ENCODE results near the gene FAM13A. TPM values are rescaled to one million over a fixed set of nuclear protein-coding genes. Genes with fewer than 3 reads are reported as not detected.

Gene FAM13A
- total RNA-seq, 2 experiments from 2014 or later = 2.4 to 3.2 TPM

DNA sequence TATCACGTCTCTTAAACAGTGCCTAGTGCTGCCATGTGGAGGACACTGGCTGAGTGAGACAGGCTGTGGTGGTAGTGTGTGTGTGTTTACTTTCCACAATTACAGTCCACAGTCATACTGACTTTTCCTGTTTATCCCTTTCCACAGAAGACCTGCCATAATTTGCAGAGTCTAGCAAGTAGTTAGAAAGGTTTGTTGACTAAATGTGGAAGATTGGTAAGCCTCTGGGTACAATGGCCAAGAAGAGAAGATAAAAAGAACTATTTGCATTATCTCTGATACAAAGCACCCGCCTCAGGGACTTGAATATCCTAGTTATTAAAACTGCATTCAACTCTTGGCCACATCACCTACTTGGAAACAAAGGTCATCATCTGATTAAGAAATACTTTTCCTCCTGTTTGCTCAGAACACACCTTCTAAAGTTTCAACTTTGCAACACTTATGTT is 89.1 kb downstream of the FAM13A start:
- Mint-ChIP-seq H3K27ac (no peak overlapping the region), H3K4me3 (no peak overlapping the region), H3K4me1 (no peaks in the 10 kb centered on the region), H3K36me3 (no peaks in the 10 kb centered on the region), H3K9me3 (peaks cover 2% of the 10 kb centered on the region), H3K27me3 (peaks cover 9% of the 10 kb centered on the region)
- no peak for DNase-seq

DNA sequence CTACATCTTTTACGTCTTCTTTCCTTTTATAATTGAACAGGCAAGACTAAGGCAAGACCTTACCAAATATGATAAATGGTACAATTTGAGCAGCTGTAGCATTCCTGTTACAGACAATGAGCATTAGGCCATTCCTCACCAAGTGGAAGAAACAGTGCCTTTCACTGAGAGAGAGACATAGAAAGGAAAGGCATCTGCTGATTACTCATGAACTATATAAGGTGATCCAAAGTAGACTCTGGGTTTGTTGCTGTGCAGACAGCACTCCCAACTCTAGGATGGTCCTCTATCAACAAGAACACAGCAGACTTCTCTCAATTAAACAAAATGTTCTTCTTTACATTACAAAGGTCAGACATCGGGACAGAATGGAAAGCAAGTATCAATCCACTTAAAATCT is 91.9 kb downstream of the FAM13A start:
- DNase-seq = no peak
- H3K36me3 Mint-ChIP-seq = no peaks in the 10 kb centered on the region
- no peaks in the 10 kb centered on the region for H3K9me3 Mint-ChIP-seq
- H3K27me3 Mint-ChIP-seq = peaks cover 9% of the 10 kb centered on the region
- H3K27ac Mint-ChIP-seq = no peak overlapping the region
- no peak overlapping the region for H3K4me3 Mint-ChIP-seq
- H3K4me1 Mint-ChIP-seq = no peaks in the 10 kb centered on the region

DNA sequence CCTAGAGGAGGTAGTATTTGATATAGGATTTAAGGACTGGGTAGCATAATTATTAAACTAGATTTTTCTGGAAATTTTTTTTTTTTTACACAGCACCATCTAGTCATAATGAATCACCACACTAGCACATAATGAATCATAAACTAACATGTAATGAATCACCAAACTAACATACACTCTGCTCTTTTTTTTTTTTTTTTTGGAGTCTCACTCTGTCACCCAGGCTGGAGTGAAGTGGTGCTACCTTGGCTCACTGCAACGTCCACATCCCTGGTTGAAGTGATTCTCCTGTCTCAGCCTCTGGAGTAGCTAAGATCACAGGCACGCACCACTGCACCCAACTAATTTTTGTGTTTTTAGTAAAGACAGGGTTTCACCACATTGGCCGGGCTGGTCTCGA is 92.5 kb downstream of the FAM13A start:
- H3K27ac Mint-ChIP-seq = no peak overlapping the region

DNA sequence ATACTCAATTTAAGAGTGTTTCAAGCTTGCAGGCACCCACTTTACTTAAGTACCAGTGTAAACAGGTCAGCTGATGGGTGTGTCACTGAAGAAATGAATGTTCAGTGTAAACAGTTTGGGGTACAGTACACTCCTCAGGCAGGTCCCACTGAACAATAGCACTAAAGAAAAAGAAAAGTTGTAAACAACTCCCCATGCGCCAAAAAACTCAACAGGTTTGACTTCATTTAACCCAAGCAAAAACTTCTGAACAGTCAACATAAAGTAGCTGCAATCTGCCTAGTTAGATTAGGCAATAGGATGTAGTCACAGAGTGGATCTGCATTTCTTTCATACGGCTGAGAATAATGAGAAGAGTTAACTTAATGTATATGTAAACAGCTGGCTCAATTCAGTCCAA is 93.2 kb downstream of the FAM13A start:
- no peak overlapping the region for H3K27ac Mint-ChIP-seq
- no peaks in the 10 kb centered on the region for H3K9me3 Mint-ChIP-seq
- no peak for DNase-seq
- H3K27me3 Mint-ChIP-seq = peaks cover 5% of the 10 kb centered on the region
- H3K36me3 Mint-ChIP-seq = no peaks in the 10 kb centered on the region
- no peaks in the 10 kb centered on the region for H3K4me1 Mint-ChIP-seq
- no peak overlapping the region for H3K4me3 Mint-ChIP-seq

More for the DNA sequence above, 92.5 kb downstream of the FAM13A start:
- H3K9me3 Mint-ChIP-seq = no peaks in the 10 kb centered on the region
- DNase-seq = no peak
- H3K27me3 Mint-ChIP-seq = peaks cover 9% of the 10 kb centered on the region
- H3K4me3 Mint-ChIP-seq = no peak overlapping the region
- no peaks in the 10 kb centered on the region for H3K4me1 Mint-ChIP-seq
- no peaks in the 10 kb centered on the region for H3K36me3 Mint-ChIP-seq

DNA sequence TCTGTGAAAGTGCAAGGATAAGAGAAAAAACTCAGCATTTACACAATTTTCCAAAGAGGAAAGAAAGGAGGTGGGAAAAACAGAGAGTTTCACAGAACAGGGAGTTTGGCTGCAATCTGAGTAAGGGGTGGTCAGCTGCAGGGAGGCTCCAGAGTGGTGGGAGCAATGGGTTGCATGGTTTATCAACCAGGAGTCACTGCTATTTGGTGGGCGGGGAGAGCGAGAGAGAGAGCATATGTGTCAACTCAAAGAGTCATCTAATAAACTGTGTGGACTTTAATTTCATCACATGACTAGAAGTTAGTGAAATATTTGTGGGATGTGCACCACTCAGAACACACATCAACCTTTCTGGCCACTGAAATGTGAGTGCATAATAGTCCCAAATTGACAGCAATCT is 94.6 kb downstream of the FAM13A start:
- Mint-ChIP-seq H3K27ac (no peak overlapping the region), H3K9me3 (no peaks in the 10 kb centered on the region), H3K36me3 (no peaks in the 10 kb centered on the region), H3K27me3 (no peaks in the 10 kb centered on the region), H3K4me1 (no peaks in the 10 kb centered on the region), H3K4me3 (no peak overlapping the region)
- no peak for DNase-seq

DNA sequence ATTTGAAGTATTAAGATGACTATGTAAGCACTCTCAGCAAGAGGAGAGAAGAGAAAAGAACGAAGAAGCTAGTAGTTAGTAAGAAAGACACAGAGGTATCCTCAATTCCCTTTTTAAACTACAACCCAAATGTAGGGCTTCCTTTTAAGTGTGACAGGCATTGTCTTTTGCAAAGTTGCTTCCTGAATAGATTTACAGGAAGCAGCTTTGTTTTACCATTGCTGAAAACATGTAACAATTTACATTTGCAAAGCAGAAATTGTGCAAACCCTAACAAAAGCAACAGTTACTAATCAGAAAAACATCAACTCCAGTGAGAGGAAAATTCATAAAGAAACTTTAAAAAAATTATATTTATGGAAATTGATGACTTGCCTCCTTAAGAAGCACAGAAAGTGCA is 96.4 kb downstream of the FAM13A start:
- Mint-ChIP-seq H3K4me1 (no peaks in the 10 kb centered on the region), H3K4me3 (no peak overlapping the region), H3K36me3 (no peaks in the 10 kb centered on the region), H3K9me3 (no peaks in the 10 kb centered on the region), H3K27ac (no peak overlapping the region), H3K27me3 (no peaks in the 10 kb centered on the region)
- no peak for DNase-seq

DNA sequence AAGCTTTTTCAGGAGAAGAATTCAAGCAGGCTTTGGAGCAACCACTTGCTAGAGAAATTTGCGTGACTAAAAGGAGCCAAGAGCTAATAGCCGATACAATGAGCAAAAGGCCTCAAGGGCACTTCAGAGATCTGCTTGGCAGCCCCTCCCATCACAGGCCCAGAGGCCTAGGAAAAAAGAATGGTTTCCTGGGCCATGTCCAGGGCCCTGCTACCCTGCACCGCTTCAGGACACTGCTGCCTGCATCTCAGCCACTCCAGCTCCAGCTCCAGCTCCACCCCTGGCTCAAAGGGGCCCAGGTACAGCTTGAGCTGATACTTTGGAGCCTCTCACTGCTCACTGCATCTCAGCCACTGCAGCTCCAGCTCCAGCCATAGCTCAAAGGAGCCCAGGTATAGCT is 98.9 kb downstream of the FAM13A start:
- Mint-ChIP-seq H3K27me3 (no peaks in the 10 kb centered on the region), H3K9me3 (peaks cover 2% of the 10 kb centered on the region), H3K27ac (no peak overlapping the region), H3K4me1 (peaks cover 8% of the 10 kb centered on the region), H3K36me3 (no peaks in the 10 kb centered on the region), H3K4me3 (no peak overlapping the region)
- no peak for DNase-seq

DNA sequence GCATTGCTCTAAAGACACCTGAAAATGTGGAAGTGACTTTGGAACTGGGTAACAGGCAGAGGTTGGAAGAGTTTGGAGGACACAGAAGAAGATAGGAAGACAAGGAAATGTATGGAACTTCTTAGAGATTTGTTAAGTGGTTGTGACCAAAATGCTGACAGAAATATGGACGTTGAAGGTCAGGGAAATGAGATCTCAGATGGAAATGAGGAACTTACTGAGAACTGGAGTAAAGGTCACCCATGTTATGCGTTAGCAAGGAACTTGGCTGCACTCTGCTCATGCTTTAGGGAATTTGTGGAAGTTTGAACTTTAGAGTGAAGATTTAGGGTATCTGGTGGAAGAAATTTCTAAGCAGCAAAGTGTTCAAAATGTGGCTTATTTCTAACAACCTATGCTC is 99.4 kb downstream of the FAM13A start:
- Mint-ChIP-seq H3K4me3 (no peak overlapping the region), H3K27ac (no peak overlapping the region), H3K4me1 (peaks cover 8% of the 10 kb centered on the region), H3K9me3 (peaks cover 2% of the 10 kb centered on the region), H3K27me3 (no peaks in the 10 kb centered on the region), H3K36me3 (no peaks in the 10 kb centered on the region)
- no peak for DNase-seq

DNA sequence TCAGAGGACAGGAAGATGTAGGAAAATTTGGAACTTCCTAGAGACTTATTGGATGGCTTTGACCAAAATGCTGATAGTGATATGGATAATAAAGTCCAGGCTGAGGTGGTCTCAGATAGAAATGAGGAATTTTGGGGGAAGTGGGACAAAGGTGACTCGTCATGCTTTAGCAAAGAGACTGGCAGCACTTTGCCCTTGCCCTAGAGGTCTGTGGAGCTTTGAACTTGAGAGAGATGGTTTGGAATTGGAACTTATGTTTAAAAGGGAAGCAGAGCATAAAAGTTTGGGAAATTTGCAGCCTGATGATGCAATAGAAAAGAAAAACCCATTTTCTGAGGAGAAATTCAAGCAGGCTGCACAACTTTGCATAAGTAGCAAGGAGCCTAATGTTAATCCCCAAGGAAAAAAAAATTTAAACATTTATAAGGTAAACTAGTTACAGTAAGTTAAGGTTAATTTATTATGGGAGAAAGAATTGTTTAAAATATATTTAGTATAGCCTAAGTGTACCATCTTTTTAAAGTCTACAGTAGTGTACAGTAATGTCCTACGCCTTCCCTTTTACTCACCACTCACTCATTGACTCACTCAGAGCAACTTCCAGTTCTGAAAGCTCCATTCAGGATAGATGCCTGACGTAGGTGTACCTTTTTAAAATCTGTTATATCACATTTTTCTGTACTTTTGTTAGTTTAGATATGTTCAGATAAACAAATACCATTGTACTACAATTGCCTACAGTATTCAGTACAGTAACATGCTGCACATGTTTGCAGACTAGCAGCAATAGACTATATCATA is 101.2 kb downstream of the FAM13A start:
- no peak for DNase-seq
- peaks cover 8% of the 10 kb centered on the region for H3K4me1 Mint-ChIP-seq
- no peak overlapping the region for H3K4me3 Mint-ChIP-seq
- no peak overlapping the region for H3K27ac Mint-ChIP-seq
- peaks cover 2% of the 10 kb centered on the region for H3K9me3 Mint-ChIP-seq
- H3K27me3 Mint-ChIP-seq = no peaks in the 10 kb centered on the region
- no peaks in the 10 kb centered on the region for H3K36me3 Mint-ChIP-seq

DNA sequence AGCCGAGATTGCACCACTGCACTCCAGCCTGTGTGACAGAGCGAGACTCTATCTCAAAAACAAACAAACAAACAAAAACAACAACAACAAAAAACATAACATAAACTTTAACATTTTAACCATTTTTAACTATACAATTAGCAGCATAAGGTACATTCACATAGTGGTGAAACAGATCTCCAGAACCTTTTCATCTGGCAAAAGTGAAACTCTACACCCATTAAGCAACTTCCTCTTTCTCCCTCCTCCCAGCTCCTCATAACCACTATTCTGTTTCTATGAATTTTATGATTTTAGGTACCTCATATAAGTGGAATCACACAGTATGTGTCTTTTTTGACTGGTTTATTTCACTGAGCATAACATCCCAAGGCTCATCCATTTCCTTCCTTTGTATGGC is 103.6 kb downstream of the FAM13A start:
- Mint-ChIP-seq H3K27me3 (no peaks in the 10 kb centered on the region), H3K27ac (no peak overlapping the region), H3K4me3 (no peak overlapping the region), H3K4me1 (peaks cover 17% of the 10 kb centered on the region), H3K36me3 (no peaks in the 10 kb centered on the region), H3K9me3 (peaks cover 2% of the 10 kb centered on the region)
- DNase-seq = no peak

DNA sequence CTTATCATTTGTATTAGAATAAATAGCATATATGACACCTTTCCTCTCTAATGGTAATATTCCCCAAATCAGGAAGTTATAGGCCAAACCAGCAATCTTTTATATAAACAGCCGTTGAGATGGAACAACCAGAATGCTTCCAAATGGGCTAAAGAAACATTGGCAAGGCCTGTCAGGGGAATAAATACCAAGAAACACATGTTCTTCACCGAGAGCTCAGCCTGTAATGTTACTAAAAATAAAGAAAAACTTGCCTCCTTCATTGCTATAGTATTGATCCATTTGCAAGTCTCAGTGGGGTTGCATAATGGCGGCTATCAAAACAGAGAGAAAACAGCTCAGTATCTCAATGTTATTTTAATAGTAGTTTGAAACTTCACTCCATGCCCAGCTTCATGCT is 104.9 kb downstream of the FAM13A start:
- Mint-ChIP-seq H3K9me3 (peaks cover 2% of the 10 kb centered on the region), H3K36me3 (no peaks in the 10 kb centered on the region), H3K27me3 (no peaks in the 10 kb centered on the region), H3K4me3 (no peak overlapping the region), H3K27ac (no peak overlapping the region), H3K4me1 (peaks cover 17% of the 10 kb centered on the region)
- DNase-seq = no peak

DNA sequence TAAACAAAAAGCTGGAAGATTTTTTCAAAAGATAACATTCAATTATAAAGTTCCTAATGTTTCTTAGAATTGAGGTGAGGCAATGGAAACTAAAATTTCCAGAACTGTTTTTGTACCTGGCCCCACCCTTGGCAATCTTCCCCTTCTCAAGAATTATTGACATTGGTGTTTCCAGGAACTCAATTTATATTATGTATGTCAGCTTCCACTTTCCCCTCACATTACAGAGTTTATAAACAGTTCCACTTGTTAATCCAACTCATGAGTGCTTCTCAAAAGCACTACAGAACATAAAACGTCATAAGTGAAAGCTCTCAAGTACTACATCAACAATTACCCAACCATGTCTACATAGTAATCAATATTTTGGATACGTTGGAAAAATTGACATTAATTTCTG is 107.4 kb downstream of the FAM13A start:
- Mint-ChIP-seq H3K27me3 (no peaks in the 10 kb centered on the region), H3K27ac (no peak overlapping the region), H3K36me3 (peaks cover 1% of the 10 kb centered on the region), H3K9me3 (peaks cover 3% of the 10 kb centered on the region), H3K4me3 (no peak overlapping the region), H3K4me1 (peaks cover 17% of the 10 kb centered on the region)
- DNase-seq = no peak

DNA sequence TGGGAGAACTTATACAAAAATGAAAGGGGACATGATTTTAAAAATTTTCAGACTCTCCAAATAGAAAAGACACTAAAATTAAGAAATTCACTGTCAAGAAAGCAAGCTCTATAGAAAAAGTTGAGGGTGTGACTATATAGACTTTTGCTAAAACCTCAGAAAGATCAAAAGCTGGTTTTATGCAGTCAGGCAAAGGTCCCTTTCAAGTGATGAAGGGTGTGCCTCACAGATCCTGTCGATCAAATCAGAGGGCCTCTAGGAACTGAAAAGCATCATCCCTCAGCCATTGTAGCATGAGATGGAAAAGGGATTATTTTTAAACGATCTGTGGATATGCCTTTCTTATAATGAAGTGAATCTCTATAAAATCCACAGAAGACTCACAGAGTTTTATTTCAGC is 116.5 kb downstream of the FAM13A start:
- no peaks in the 10 kb centered on the region for H3K36me3 Mint-ChIP-seq
- H3K4me1 Mint-ChIP-seq = peaks cover 13% of the 10 kb centered on the region
- H3K27me3 Mint-ChIP-seq = no peaks in the 10 kb centered on the region
- no peak overlapping the region for H3K4me3 Mint-ChIP-seq
- H3K9me3 Mint-ChIP-seq = no peaks in the 10 kb centered on the region
- DNase-seq = no peak
- H3K27ac Mint-ChIP-seq = no peak overlapping the region

DNA sequence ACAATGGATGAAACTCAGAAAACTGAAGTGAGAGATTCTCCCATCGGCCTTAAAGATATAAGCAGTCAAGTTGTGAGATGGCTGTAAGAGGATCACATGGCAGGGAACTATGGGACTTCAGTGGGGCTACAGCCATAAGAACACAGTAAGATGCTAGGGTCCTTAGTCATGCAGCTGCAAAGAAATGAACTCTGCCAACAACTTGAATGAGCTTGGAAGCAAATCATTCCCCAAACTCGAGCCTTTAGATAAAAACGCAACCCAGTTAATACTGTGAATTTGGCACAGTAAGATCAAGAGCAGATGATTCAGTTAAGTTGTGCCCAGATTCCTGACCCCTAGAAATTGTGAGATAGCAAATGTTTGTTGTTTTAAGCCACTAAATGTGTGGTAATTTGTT is 117.3 kb downstream of the FAM13A start:
- Mint-ChIP-seq H3K4me3 (no peak overlapping the region), H3K9me3 (no peaks in the 10 kb centered on the region), H3K27me3 (no peaks in the 10 kb centered on the region), H3K4me1 (peaks cover 13% of the 10 kb centered on the region), H3K27ac (no peak overlapping the region), H3K36me3 (no peaks in the 10 kb centered on the region)
- DNase-seq = no peak

DNA sequence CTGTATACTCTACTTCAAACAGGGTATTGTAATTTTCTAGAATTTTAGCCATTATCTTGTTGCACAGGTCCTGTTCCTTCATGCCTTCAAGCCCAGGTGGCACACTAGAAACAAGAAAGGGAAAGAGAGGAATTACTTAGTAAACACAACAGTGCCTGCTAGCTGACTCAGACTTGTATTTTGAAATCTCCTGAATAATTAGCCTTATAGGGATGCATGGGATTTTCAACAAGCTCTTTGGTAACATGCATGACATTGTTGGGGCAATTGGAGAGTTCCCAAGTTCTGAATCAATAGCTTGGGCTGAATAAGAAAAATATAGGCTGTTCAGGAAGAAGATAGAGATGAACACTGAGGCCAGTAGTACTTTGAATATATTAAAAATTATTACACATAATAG is 118.8 kb downstream of the FAM13A start:
- no peak overlapping the region for H3K4me3 Mint-ChIP-seq
- no peaks in the 10 kb centered on the region for H3K36me3 Mint-ChIP-seq
- H3K27me3 Mint-ChIP-seq = no peaks in the 10 kb centered on the region
- no peaks in the 10 kb centered on the region for H3K9me3 Mint-ChIP-seq
- peaks cover 13% of the 10 kb centered on the region for H3K4me1 Mint-ChIP-seq
- DNase-seq = no peak
- H3K27ac Mint-ChIP-seq = no peak overlapping the region

DNA sequence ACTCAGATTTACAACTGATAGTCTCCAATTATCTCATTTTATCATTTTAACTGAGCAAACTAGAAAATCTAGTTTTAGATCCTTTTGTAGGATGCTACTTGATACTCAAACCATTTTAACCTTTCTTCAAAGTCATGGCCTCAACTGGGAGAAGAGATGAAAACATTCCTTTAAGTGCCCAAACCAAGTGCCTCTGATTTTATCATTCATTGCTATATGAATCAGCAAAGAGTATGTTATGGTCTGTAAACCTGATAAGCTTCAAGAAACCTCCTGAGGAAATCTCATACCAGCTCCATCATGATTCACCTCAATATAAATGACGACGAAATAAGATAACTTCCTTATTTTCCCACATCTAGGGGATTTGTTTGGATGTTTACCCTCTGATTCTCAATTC is 119.9 kb downstream of the FAM13A start:
- H3K4me1 Mint-ChIP-seq = peaks cover 13% of the 10 kb centered on the region
- no peak overlapping the region for H3K27ac Mint-ChIP-seq
- H3K9me3 Mint-ChIP-seq = no peaks in the 10 kb centered on the region
- H3K4me3 Mint-ChIP-seq = no peak overlapping the region
- H3K36me3 Mint-ChIP-seq = no peaks in the 10 kb centered on the region
- H3K27me3 Mint-ChIP-seq = no peaks in the 10 kb centered on the region
- DNase-seq = no peak

All from activated naive CD8-positive, alpha-beta T cell treated with anti-CD3 and anti-CD28 coated beads for 36 hours (primary cell).